ENCODE data around the gene DMC1. TPM values are rescaled to one million over a fixed set of nuclear protein-coding genes. Genes with fewer than 3 reads are reported as not detected.

The DMC1 gene
- total RNA-seq, 1 experiment from 2014 or later = 0.89 TPM

GRCh38 chr22:38567531-38568285, 2.3 kb downstream of the DMC1 start (continued):
- TF ChIP-seq, protein P1, sequence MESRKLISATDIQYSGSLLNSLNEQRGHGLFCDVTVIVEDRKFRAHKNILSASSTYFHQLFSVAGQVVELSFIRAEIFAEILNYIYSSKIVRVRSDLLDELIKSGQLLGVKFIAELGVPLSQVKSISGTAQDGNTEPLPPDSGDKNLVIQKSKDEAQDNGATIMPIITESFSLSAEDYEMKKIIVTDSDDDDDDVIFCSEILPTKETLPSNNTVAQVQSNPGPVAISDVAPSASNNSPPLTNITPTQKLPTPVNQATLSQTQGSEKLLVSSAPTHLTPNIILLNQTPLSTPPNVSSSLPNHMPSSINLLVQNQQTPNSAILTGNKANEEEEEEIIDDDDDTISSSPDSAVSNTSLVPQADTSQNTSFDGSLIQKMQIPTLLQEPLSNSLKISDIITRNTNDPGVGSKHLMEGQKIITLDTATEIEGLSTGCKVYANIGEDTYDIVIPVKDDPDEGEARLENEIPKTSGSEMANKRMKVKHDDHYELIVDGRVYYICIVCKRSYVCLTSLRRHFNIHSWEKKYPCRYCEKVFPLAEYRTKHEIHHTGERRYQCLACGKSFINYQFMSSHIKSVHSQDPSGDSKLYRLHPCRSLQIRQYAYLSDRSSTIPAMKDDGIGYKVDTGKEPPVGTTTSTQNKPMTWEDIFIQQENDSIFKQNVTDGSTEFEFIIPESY (IDR thresholded peaks at IDR 0.05; ENCODE audit: extremely low read depth, insufficient replicate concordance, low read length) = no peak

GRCh38 chr22:38566726-38567504, 3.1 kb downstream of the DMC1 start:
- Histone ChIP-seq H3K36me3 (ENCODE audit: control insufficient read depth in 1 of 2, insufficient read depth in 2 of 2, low read length in 2 of 2) (no peaks in the 10 kb centered on the region), H3K9me2 (ENCODE audit: insufficient read depth) (no peaks in the 10 kb centered on the region), H3K27ac (ENCODE audit: low read depth, low read length) (no peak overlapping the region), H3K79me2 (ENCODE audit: insufficient read depth, low read length) (no peaks in the 10 kb centered on the region), H3K27me3 (ENCODE audit: insufficient read depth, low read length) (no peaks in the 10 kb centered on the region), H3K9me3 (ENCODE audit: control insufficient read depth in 1 of 2, insufficient read depth in 1 of 2, low read depth in 1 of 2, low read length in 2 of 2) (no peaks in the 10 kb centered on the region), H3K4me3 (replicated peaks in 1 of 2; ENCODE audit: low read depth in 1 of 2, low read length in 2 of 2) (no peak overlapping the region), H3K4me1 (ENCODE audit: control insufficient read depth in 1 of 2, insufficient read depth in 2 of 2, low read length in 2 of 2) (peaks cover 8 to 17% of the 10 kb centered on the region in 2 experiments; a peak in 3 of 4 replicates), H3K9ac (ENCODE audit: low read length) (no peak overlapping the region), H4K20me1 (ENCODE audit: insufficient read depth) (no peaks in the 10 kb centered on the region), H3K4me2 (ENCODE audit: low read length) (no peak overlapping the region), H2AFZ (ENCODE audit: low read depth, low read length, poor library complexity, severe bottlenecking) (no peak overlapping the region)
- ATAC-seq (no peak), DNase-seq (ENCODE audit: low read depth, low spot score) (no peak)
- CTCF ChIA-PET = no interaction called here
- no peak for TF ChIP-seq EGR1 (IDR thresholded peaks at IDR 0.05; ENCODE audit: low read depth)
- TF ChIP-seq SIN3A (IDR thresholded peaks at IDR 0.05; ENCODE audit: low read depth) = no peak
- TF ChIP-seq ZFX (IDR thresholded peaks at IDR 0.05) = no peak
- no peak for TF ChIP-seq EZH2phosphoT487 (IDR thresholded peaks at IDR 0.05; ENCODE audit: borderline replicate concordance)
- TF ChIP-seq TCF7L2 (IDR thresholded peaks at IDR 0.05; ENCODE audit: borderline replicate concordance, extremely low read depth, insufficient read depth, insufficient read length) = no peak
- POLR2A ChIA-PET = no interaction called here
- intact Hi-C loops (cut with micrococcal nuclease) = no loop called here
- RAD21 ChIA-PET (ENCODE audit: low non-redundant PET in 1 of 2, low total read pairs in 2 of 2, uncharacterized antibody in 2 of 2, unreplicated experiment in 2 of 2) = no interaction called here
- no TSS peak for BruUV-seq (replicated peaks)

Measured in HCT116 (cell line).